Fibroblast of lung (primary cell): ENCODE data around the gene CLSTN1. TPM values are rescaled to one million over a fixed set of nuclear protein-coding genes. Genes with fewer than 3 reads are reported as not detected.

ENCODE experiments used
- DNase-seq, 2 donors: peaks; one replicate each; pipeline versions ENCODE4 v3.0.0 to v3.0.0-alpha.2; 2010; ENCODE audit warnings: low read depth in 2 of 2
- H2AFZ ChIP-seq: 2 replicates; pipeline ENCODE4 v1.5.1; 2012; ENCODE audit warnings: low read length, control low read depth, inconsistent platforms
- H3K27ac ChIP-seq: 2 replicates; pipeline ENCODE4 v1.5.1; 2011; ENCODE audit warnings: low read length, control low read depth; ENCODE audit not compliant: insufficient read depth
- H3K27me3 ChIP-seq: 2 replicates; pipeline ENCODE4 v1.5.1; 2011; ENCODE audit warnings: mild to moderate bottlenecking, low read length; ENCODE audit not compliant: control insufficient read depth, insufficient read depth
- H3K36me3 ChIP-seq: 2 replicates; pipeline ENCODE4 v1.5.1; 2011; ENCODE audit warnings: low read length; ENCODE audit not compliant: control insufficient read depth, insufficient read depth
- H3K4me1 ChIP-seq: 2 replicates; pipeline ENCODE4 v1.5.1; 2011; ENCODE audit warnings: low read length; ENCODE audit not compliant: control insufficient read depth, insufficient read depth; ENCODE audit errors: extremely low read depth
- H3K4me2 ChIP-seq: 2 replicates; pipeline ENCODE4 v1.5.1; 2011; ENCODE audit warnings: low read length, control low read depth; ENCODE audit not compliant: insufficient read depth; ENCODE audit errors: extremely low read depth
- H3K4me3 ChIP-seq, 4 experiments: fragments of 200-600 bp in 1 of 4; sonication (generic) in 1 of 4; replicated peaks in 1 of 4; 2 replicates each; pipeline ENCODE4 v1.5.1; 2011 to 2016; ENCODE audit warnings: low read length in 4 of 4, low read depth in 3 of 4, mild to moderate bottlenecking in 3 of 4, control low read depth in 2 of 4, inconsistent platforms in 1 of 4, mixed read lengths in 1 of 4; ENCODE audit not compliant: insufficient read depth in 1 of 4; ENCODE audit errors: control extremely low read depth in 1 of 4
- H3K79me2 ChIP-seq: 2 replicates; pipeline ENCODE4 v1.5.1; 2012; ENCODE audit warnings: mild to moderate bottlenecking, low read length, inconsistent platforms; ENCODE audit not compliant: control insufficient read depth, insufficient read depth
- H3K9ac ChIP-seq: 2 replicates; pipeline ENCODE4 v1.5.1; 2011; ENCODE audit warnings: mild to moderate bottlenecking, low read length, control low read depth; ENCODE audit not compliant: insufficient read depth
- H3K9me3 ChIP-seq: 2 replicates; pipeline ENCODE4 v1.5.1; 2012; ENCODE audit warnings: low read depth, low read length; ENCODE audit not compliant: control insufficient read depth, insufficient read depth
- H4K20me1 ChIP-seq: 2 replicates; pipeline ENCODE4 v1.5.1; 2011; ENCODE audit warnings: low read length; ENCODE audit not compliant: control insufficient read depth, insufficient read depth; ENCODE audit errors: extremely low read depth
- EZH2 ChIP-seq: IDR thresholded peaks from 2 replicates; pipeline ENCODE4 v1.5.1; 2012; ENCODE audit warnings: low read length, control low read depth, mild to moderate bottlenecking; ENCODE audit errors: missing control alignments
- polyA plus RNA-seq, 2 donors: library from polyadenylated mRNA; depleted of rRNA in 1 of 2; stranded (reverse) in 1 of 2; unstranded in 1 of 2; fragments of >200 nt; gene quantifications; 2 replicates each; pipeline ENCODE4 v1.2.1, GENCODE V29; 2011 to 2012; ENCODE audit warnings: missing spikeins in 1 of 2
- total RNA-seq: library from RNA; depleted of rRNA; stranded (reverse); fragments of >200 nt; gene quantifications from 2 replicates; pipeline ENCODE4 v1.2.1, GENCODE V29; 2014
- TF ChIP-seq, protein P1 (sequence below), 2 donors: IDR thresholded peaks in 1 of 2; conservative IDR thresholded peaks in 1 of 2; 1 replicate in 1 of 2; 2 replicates in 1 of 2; pipeline ENCODE4 v1.5.1; 2011 to 2012; ENCODE audit warnings: low read length in 2 of 2, control low read depth in 1 of 2, inconsistent platforms in 1 of 2, low read depth in 1 of 2, mild to moderate bottlenecking in 1 of 2

The CLSTN1 gene
- total and polyA plus RNA-seq, 2 donors (not counting 1 experiment from before 2014, with no cell fraction given) = 57.4 to 115 TPM

DNA sequence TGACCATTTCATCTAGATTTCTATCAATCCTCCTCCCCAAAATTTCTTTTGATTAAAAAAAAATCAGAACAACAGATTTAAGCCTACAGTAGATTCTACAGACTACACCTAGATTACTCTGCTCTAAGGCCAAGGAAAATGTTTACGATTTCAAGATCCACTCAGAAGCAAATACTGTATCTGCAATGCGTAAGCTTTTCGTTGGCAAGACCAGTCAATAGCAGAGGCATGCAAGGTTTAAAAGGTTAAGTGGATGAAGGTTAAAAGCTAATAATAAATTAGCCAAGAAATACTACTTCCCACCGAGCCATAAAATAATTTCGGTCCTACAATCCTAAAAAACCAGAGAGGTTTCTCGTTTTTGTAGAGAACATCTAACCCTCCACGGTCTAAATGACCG, 1.3 kb downstream of the CLSTN1 start:
- Histone ChIP-seq H3K27me3 (no peaks in the 10 kb centered on the region), H3K9me3 (no peaks in the 10 kb centered on the region), H3K4me3 (peak overlapping the region; percentile 87 to 92 (median 88)), H3K9ac (peak overlapping the region; percentile 70), H4K20me1 (no peaks in the 10 kb centered on the region), H3K36me3 (no peaks in the 10 kb centered on the region), H3K4me2 (peak overlapping the region; percentile 93), H3K4me1 (peaks cover 6% of the 10 kb centered on the region), H2AFZ (peak overlapping the region; percentile 44), H3K79me2 (peaks cover 43% of the 10 kb centered on the region), H3K27ac (peak overlapping the region; percentile 26)
- TF ChIP-seq, protein P1, sequence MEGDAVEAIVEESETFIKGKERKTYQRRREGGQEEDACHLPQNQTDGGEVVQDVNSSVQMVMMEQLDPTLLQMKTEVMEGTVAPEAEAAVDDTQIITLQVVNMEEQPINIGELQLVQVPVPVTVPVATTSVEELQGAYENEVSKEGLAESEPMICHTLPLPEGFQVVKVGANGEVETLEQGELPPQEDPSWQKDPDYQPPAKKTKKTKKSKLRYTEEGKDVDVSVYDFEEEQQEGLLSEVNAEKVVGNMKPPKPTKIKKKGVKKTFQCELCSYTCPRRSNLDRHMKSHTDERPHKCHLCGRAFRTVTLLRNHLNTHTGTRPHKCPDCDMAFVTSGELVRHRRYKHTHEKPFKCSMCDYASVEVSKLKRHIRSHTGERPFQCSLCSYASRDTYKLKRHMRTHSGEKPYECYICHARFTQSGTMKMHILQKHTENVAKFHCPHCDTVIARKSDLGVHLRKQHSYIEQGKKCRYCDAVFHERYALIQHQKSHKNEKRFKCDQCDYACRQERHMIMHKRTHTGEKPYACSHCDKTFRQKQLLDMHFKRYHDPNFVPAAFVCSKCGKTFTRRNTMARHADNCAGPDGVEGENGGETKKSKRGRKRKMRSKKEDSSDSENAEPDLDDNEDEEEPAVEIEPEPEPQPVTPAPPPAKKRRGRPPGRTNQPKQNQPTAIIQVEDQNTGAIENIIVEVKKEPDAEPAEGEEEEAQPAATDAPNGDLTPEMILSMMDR (conservative IDR thresholded peaks at IDR 0.05 in 1 of 2, IDR thresholded peaks at IDR 0.05 in 1 of 2; ENCODE audit: low read depth in 1 of 2, low read length in 2 of 2) = no peak
- no peak for TF ChIP-seq EZH2
- peak in 1 of 2 donors; percentile 28 for DNase-seq

DNA sequence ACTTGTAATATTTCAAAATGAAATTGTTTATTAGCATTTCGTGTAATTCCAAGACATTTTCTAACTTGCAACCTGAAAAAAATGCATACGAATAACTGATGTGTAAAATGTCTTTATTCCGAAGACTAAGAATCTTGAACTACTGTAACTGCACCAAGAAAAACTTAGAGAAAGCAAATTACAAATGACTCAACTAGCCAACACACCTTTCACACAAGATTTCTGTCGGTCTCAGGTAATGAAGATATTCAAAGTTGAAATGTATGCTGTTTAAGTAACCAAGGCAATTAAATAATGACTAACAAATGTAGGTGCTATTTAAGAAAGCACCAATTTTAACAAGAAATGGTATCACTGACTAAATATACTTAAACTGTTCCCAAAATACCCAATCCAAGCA, 2.1 kb downstream of the CLSTN1 start:
- no peaks in the 10 kb centered on the region for H3K36me3 ChIP-seq
- TF ChIP-seq, protein P1 (conservative IDR thresholded peaks at IDR 0.05 in 1 of 2, IDR thresholded peaks at IDR 0.05 in 1 of 2; ENCODE audit: low read depth in 1 of 2, low read length in 2 of 2) = no peak
- TF ChIP-seq EZH2 = no peak
- no peak overlapping the region for H3K9ac ChIP-seq
- peaks cover 6% of the 10 kb centered on the region for H3K4me1 ChIP-seq
- no peak overlapping the region for H2AFZ ChIP-seq
- no peaks in the 10 kb centered on the region for H3K27me3 ChIP-seq
- H3K27ac ChIP-seq = no peak overlapping the region
- H3K4me3 ChIP-seq = peak overlapping the region in 2 of 4 experiments; percentile 87
- H3K9me3 ChIP-seq = no peaks in the 10 kb centered on the region
- no peak for DNase-seq
- H3K79me2 ChIP-seq = peaks cover 47% of the 10 kb centered on the region
- no peak overlapping the region for H3K4me2 ChIP-seq
- H4K20me1 ChIP-seq = no peaks in the 10 kb centered on the region

DNA sequence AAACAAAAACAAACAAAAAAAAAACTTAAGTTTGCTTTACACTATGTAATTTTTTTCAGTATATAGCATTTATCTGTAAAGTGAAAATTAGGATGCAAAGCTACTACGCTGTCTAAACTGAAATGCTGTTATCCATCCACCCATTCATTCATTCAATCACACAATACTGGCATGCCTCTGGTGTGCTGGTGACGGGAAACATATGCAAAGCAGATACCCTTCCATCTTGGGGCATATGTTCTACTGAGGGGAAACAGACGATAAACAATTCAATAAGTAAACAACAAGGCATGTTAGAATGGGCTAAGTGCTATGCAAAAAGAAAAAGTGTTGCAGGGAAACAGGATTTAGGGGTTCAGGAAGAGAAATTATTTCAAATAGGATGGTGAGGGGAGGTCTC, 3.2 kb downstream of the CLSTN1 start:
- no peaks in the 10 kb centered on the region for H4K20me1 ChIP-seq
- no peaks in the 10 kb centered on the region for H3K9me3 ChIP-seq
- no peak overlapping the region for H3K4me2 ChIP-seq
- H3K4me1 ChIP-seq = peaks cover 6% of the 10 kb centered on the region
- DNase-seq = no peak
- no peak overlapping the region for H3K9ac ChIP-seq
- peaks cover 51% of the 10 kb centered on the region for H3K79me2 ChIP-seq
- no peak for TF ChIP-seq EZH2
- TF ChIP-seq, protein P1 (conservative IDR thresholded peaks at IDR 0.05 in 1 of 2, IDR thresholded peaks at IDR 0.05 in 1 of 2; ENCODE audit: low read depth in 1 of 2, low read length in 2 of 2) = no peak
- no peaks in the 10 kb centered on the region for H3K27me3 ChIP-seq
- H3K27ac ChIP-seq = no peak overlapping the region
- no peak overlapping the region for H2AFZ ChIP-seq
- H3K4me3 ChIP-seq = no peak overlapping the region
- no peaks in the 10 kb centered on the region for H3K36me3 ChIP-seq
